Stimulated activated CD4-positive, alpha-beta T cell treated with anti-CD3 and anti-CD28 coated beads, Interleukin-12 subunit alpha, Interleukin-12 subunit beta, amount 100 ng/mL, for 48 hours (primary cell): ENCODE data around the gene SPIN2B.

Experiments used
- DNase-seq, 3 donors: peaks; one replicate each; pipeline ENCODE4 v3.0.0-alpha.2; 2020; ENCODE audit warnings: low read depth in 2 of 3, low spot score in 1 of 3

The SPIN2B gene

DNA sequence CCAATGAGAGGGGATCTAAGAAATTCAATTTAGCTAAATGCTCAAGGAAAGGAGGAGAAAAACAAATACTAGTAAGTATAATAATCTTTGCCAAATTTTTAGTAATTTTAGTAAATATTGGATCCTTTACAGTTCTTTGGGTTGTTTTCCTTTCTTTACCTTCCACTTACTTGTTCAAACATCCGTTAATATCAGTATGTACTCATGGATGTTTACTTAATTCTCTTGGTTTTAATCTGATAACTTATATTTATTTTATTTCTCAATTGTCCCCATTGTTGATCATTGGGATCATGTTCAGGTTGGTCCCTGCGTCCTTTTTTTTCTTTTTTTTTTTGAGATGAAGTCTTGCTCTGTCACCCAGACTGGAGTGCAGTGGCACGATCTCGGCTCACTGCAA, 46.9 kb downstream of the SPIN2B start:
- no peak for DNase-seq

GRCh38 chrX:57070185-57070984, 51.0 kb downstream of the SPIN2B start:
- no peak for DNase-seq
